GM21737 (cell line): ENCODE results near the gene ZNF573.
"Not testable (repeated sequence)": the region's sequence is repeated elsewhere in the genome, so short reads cannot be mapped to it uniquely, and the experiment has no call there.

ENCODE experiments used
- ATAC-seq: cut with Tn5 transposase; IDR thresholded peaks from one replicate; pipeline ENCODE4 v1.9.1; 2021; ENCODE audit warnings: mild to moderate bottlenecking, moderate library complexity; ENCODE audit not compliant: unreplicated experiment

The ZNF573 gene

GRCh38 chr19:37779127-37780005 is at the start of gene ZNF573:
Gene ZNF573, minus strand, starts transcription at chr19:37779586. Its CDS starts 5,857 bp downstream, at chr19:37773729.
- peak; percentile 93 for ATAC-seq

DNA sequence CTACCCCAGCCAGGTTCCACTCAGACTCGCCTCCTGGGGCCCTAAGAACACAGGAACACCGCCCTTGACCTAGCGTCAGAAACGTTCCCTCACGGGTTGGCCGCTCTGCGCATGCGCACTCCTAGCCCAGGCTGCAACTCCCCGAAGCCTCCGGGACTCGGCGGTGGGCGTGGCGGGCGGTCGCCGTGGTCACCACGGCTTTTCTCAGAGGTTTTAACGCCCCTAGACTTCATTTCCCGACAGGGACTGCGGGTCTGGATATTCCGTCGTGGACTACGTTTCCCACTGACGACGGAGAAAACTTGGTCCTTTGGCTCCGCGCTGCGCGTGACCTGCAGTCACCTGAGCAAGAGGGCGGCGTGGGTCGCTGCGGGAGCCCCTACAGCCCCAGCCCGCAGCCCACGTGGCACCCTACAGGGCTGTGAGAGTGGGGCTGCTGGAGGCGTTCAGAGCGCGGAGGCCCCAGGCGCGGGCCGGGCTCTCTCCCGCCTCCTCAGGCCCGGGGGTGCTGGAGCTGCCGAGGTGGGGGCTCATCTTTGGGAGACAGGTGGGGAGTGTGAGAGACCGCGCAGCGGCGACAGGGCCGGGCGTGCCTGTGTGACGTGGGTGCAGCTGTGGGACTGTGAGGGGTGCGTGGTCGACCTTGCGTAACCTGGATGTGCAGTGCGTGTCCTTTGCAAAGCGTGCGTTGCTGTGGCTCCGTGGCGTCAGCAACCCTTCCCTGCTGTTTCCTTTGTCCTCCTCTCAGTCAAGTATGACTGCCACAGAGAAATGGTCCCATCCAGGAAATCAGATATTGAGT is 38.0 kb upstream of the ZNF573 start:
- no peak for ATAC-seq

DNA sequence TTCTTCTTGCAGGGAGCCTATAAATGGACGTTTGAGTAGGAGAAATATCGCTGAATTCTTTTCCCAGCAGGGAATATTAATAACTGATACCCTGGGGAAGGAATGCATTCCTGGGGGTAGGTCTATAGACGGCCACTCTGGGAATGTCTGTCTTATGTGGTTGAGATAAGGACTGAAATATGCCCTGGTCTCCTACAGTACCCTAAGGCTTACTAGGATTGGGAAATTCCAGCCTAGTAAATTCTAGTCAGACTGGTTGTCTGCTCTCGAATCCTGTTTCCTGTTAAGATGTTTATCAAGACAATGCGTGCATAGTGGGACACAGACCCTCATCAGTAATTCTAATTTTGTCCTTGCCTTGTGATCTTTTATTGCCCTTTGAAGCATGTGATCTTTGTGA is 36.2 kb upstream of the ZNF573 start:
- not testable (repeated sequence) for ATAC-seq

- no peak for ATAC-seq
These were observed 34.0 kb upstream of the ZNF573 start for GRCh38 chr19:37813340-37813739.

DNA sequence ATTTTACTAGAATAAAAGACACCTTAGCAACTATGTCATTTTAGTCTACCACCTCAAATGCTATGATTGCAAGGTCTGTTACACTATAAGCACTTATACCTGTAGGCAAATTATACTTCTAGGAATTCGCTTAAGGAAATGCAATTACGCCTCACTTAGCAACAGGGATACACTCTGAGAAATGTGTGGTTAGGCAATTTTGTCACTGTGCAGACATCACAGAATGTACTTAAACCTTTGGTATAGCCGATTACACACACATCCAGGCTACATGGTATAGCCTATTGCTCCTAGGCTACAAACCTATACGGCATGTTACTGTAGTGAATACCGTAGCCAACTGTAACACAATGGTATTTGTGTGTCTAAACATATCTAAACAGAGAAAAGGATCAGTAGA is 30.0 kb upstream of the ZNF573 start:
- ATAC-seq: no peak

DNA sequence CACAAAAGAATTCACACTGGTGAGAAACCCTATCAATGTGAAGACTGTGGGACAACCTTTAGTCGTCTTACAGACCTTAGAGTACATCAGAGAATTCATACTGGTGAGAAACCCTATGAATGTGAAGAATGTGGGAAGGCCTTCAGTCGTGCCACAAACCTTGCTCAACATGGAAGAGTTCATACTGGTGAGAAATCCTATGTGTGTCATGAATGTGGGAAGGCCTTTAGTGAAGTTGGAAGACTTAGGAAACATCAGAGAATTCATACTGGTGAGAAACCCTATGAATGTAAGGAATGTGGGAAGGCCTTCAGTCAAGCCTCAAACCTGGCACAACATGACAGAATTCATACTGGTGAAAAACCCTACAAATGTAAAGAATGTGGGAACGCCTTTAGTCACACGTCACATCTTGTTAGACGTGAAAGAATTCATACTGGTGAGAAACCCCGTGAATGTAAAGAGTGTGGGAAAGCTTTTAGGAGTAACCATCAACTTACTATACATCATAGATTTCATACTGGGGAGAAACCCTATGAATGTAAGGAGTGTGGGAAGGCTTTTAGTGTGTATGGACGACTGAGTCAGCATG is 24.0 kb upstream of the ZNF573 start:
- ATAC-seq: no peak

GRCh38 chr19:37790244-37790925 is 11.0 kb upstream of the ZNF573 start:
- ATAC-seq: no peak

GRCh38 chr19:37778613-37779126 is 716 bp downstream of the ZNF573 start:
- no peak for ATAC-seq

GRCh38 chr19:37770985-37771384 is 8.4 kb downstream of the ZNF573 start:
- no peak for ATAC-seq

DNA sequence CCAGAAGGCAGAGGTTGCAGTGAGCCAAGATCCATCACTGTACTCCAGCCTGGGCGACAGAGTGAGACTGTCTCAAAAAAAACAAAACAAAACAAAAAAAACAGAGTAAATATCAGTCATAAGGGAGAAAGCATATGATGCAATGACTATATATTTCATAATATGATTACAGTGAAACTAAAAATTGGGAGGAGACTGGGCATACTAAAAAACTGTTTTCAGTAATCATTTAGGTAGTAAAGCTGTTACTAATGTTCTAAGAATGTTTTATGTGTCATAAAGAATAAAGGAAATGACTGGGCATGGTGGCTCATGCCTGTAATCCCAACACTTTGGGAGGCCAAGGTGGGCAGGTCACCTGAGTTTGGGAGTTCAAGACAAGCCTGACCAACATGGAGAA is 15.9 kb downstream of the ZNF573 start:
- ATAC-seq: no peak

DNA sequence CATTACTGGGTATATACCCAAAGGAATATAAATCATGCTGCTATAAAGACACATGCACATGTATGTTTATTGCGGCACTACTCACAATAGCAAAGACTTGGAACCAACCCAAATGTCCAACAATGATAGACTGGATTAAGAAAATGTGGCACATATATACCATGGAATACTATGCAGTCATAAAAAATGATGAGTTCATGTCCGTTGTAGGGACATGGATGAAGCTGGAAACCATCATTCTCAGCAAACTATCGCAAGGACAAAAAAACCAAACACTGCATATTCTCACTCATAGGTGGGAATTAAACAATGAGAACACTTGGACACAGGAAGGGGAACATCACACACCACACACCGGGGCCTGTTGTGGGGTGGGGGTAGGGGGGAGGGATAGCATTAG is 21.7 kb downstream of the ZNF573 start:
- not testable (repeated sequence) for ATAC-seq

DNA sequence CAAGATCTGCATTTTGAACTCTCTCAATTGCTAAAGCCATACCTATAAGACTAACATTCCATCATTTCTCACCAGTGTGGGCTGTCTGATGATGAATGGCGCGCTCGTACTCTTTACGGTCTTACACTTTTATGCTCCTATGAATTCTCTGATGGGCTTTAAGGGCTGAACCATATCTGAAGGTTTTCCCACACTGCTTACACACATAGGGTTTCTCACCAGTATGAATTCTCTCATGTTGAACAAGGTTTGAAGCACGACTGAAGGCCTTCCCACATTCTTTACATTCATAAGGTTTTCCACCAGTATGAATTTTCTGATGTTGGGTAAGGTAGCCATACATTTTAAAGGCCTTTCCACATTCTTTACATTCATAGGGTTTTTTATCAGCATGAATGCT is 41.0 kb downstream of the ZNF573 start:
- no peak for ATAC-seq

DNA sequence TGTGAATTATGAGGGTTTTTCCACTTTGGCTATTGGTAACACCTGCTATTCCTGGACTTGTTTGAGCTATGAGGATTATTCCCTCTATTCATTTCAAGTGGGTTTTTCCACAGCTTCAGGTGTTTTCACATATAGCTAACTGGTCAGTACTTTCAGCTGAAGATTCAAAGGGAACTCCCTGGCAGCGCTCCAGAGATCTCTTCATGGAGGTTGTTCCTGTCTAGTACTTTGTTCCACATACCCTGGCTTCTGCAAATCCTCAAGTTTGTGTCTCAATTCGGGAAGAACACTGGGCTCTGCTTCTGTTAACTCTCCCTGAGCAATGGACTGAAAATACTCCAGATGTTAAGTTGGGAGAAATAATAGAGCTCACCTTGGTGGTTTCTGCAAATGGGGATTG is 54.2 kb downstream of the ZNF573 start:
- ATAC-seq: no peak

- ATAC-seq: no peak
These were observed 59.5 kb downstream of the ZNF573 start for GRCh38 chr19:37719927-37720265.

- ATAC-seq: peak; percentile 84
These were observed 60.1 kb downstream of the ZNF573 start, which contains the start of gene ZNF607 for GRCh38 chr19:37719111-37719926. Gene ZNF607, minus strand, starts transcription at chr19:37719761. Its CDS starts 8,143 bp downstream, at chr19:37711618.

- ATAC-seq: no peak
These were observed 61.1 kb downstream of the ZNF573 start for GRCh38 chr19:37718304-37718703.

DNA sequence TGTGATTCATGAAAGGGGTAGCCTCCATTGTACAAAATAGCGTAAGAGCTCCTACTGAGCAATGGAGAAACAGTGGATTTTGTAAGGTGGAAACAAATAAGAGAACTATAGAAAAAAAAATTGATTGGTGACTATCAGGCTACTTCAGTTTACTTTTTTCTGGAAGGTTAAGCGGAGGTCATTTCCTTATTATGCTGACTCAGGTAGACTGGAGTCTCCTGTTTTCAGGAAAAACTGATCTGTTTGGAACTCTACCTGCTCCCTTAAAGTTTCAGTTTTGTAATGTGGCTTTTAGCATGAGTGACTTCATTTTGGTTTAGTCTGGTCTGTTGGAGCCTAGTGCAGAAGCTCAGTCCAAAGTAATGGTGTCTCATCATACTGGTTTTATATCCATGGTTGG is 63.2 kb downstream of the ZNF573 start:
- ATAC-seq: no peak

DNA sequence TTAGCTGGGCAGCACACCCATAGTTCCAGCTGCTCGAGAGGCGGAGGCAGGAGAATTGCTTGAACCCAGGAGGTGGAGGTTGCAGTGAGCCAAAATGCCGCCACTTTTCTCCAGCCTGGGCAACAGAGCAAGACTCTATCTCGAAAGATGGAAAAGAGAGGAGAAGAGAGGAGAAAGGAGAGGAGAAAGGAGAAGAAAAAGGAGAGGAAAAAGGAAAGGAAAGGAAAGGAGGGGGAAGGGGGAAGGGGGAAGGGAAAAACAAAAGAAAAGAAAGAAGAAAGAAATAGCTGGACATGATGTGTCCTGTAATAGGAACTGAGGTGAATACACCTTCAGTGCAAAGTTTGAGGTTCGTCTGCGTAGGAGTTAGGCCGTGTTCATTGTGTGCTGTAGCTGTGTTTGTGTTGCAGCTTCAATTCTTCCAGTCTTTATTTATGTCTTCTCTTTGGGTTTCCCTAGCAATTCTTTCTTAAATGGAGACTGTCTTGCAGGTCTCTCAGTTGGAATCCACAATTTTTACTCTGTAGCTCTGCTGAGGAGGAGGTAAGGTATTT is 73.3 kb downstream of the ZNF573 start:
- no peak for ATAC-seq

DNA sequence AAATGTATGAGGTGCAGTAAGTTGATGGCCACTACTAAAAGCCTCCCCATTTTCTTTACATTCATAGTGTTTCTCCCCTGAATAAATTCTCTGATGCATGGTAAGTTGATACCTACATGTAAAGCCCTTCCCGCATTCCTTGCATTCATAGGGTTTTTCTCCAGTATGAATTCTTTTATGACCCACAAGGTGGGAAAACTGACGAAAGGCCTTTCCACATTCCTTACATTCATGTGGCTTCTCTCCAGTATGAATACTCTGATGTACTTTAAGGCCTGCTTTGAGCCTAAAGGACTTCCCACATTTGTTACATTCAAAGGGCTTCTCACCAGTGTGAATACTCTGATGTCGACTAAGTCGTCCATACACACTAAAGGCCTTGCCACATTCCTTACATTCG is 80.3 kb downstream of the ZNF573 start:
- no peak for ATAC-seq

DNA sequence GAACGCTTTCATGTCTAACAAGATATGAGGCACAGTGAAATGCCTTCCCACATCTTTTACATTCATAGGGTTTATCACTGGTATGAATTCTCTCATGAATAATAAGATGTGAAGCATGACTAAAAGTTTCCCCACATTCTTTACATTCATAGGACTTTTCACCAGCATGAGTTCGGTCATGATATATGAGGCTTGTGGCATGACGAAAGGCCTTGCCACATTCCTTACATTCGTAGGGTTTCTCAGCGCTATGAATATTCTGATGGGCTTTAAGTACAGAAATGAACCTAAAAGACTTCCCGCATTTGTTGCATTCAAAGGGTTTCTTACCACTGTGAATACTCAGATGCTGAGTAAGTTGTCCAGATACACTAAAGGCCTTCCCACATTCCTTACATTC is 81.2 kb downstream of the ZNF573 start:
- no peak for ATAC-seq
